OCI-LY1 (cell line): ENCODE data around the gene TMEM44.

Experiments used
- H2AFZ ChIP-seq: fragments of 200-600 bp; sonication (generic), shearing (Covaris generic); 2 replicates; pipeline ENCODE4 v1.6.0; 2014; ENCODE audit warnings: antibody characterized with exemption, mild to moderate bottlenecking, low read length
- H3F3A ChIP-seq: fragments of 200-600 bp; sonication (generic), shearing (Covaris generic); 2 replicates; pipeline ENCODE4 v1.6.0; 2014; ENCODE audit warnings: mild to moderate bottlenecking, antibody characterized with exemption, low read length, moderate library complexity; ENCODE audit not compliant: insufficient read depth
- H3K27ac ChIP-seq: fragments of 200-600 bp; sonication (generic); 2 replicates; pipeline ENCODE4 v1.5.1; 2014; ENCODE audit warnings: low read length, mixed run types, mild to moderate bottlenecking, low read depth; ENCODE audit not compliant: poor library complexity, severe bottlenecking
- H3K27me3 ChIP-seq: fragments of 200-600 bp; sonication (generic); 2 replicates; pipeline ENCODE4 v1.6.0; 2014; ENCODE audit warnings: antibody characterized with exemption, mild to moderate bottlenecking, low read length, moderate library complexity; ENCODE audit not compliant: insufficient read depth
- H3K36me3 ChIP-seq: fragments of 200-600 bp; sonication (generic); 2 replicates; pipeline ENCODE4 v1.6.1; 2014; ENCODE audit warnings: mild to moderate bottlenecking, antibody characterized with exemption, low read length, moderate library complexity, mixed read lengths; ENCODE audit not compliant: insufficient read depth
- H3K4me1 ChIP-seq: fragments of 200-600 bp; sonication (generic); 2 replicates; pipeline ENCODE4 v1.5.1; 2014; ENCODE audit warnings: mild to moderate bottlenecking, low read length, moderate library complexity; ENCODE audit not compliant: insufficient read depth, severe bottlenecking
- H3K4me2 ChIP-seq: fragments of 200-600 bp; sonication (generic), shearing (Covaris generic); 2 replicates; pipeline ENCODE4 v1.6.1; 2014; ENCODE audit warnings: low read length
- H3K4me3 ChIP-seq: fragments of 200-600 bp; sonication (generic); 2 replicates; pipeline ENCODE4 v1.5.1; 2014; ENCODE audit warnings: low read length, low read depth, mild to moderate bottlenecking, mixed read lengths; ENCODE audit not compliant: poor library complexity, severe bottlenecking
- H3K79me2 ChIP-seq: fragments of 200-600 bp; shearing (Covaris generic); 2 replicates; pipeline ENCODE4 v1.6.1; 2016; ENCODE audit warnings: mixed run types, low read length, mixed read lengths; ENCODE audit not compliant: insufficient read depth
- H3K9ac ChIP-seq: fragments of 200-600 bp; sonication (generic), shearing (Covaris generic); 2 replicates; pipeline ENCODE4 v1.6.1; 2014; ENCODE audit warnings: mild to moderate bottlenecking, low read length, mixed read lengths
- H3K9me2 ChIP-seq: fragments of 200-600 bp; sonication (generic), shearing (Covaris generic); 2 replicates; pipeline ENCODE4 v1.6.1; 2014; ENCODE audit warnings: low read depth, mild to moderate bottlenecking, low read length, mixed read lengths
- H3K9me3 ChIP-seq: fragments of 200-600 bp; shearing (Covaris generic); 2 replicates; pipeline ENCODE4 v1.6.1; 2014; ENCODE audit warnings: low read length, mixed read lengths
- H4K20me1 ChIP-seq: fragments of 200-600 bp; sonication (generic), shearing (Covaris generic); 2 replicates; pipeline ENCODE4 v1.6.0; 2016; ENCODE audit warnings: mild to moderate bottlenecking, low read length; ENCODE audit not compliant: insufficient read depth
- CTCF ChIP-seq: fragments of 200-600 bp; sonication (generic), shearing (Covaris generic); IDR thresholded peaks from 2 replicates; pipeline ENCODE4 v1.5.1; 2017; ENCODE audit warnings: mild to moderate bottlenecking, antibody characterized with exemption, low read length, moderate library complexity, mixed read lengths
- EZH2 ChIP-seq: fragments of 200-600 bp; sonication (generic), shearing (Covaris generic); IDR thresholded peaks from 2 replicates; pipeline ENCODE4 v1.8.0; 2017; ENCODE audit warnings: borderline replicate concordance, mixed run types, mild to moderate bottlenecking, antibody characterized with exemption, low read length, moderate library complexity, mixed read lengths

TMEM44 gene

DNA sequence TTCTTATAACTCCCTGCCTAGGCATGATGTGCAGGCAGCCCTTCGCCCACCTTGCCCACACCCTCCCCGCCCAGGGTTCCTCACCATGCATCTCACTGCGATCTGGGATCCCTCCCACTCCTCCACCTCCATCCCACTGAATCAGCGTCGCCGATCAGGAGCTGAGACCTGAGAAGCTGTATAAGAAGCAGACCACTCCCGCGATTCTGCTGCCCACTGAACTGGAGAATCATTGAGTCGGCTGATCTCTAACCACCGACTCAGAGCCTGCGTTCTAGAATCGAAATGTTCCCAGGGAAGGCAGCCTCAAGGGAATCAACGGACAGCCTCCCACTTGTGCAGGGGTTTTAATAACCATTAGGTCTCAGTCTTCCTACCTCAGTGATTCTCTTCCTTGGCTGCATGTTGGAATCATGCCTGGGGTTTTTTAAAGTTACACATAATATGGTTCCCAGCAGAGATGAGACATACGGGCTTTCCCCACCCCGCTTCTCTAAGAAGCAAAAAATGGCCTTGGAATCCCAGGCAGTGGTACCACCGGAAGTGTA is 60.2 kb downstream of the TMEM44 start:
- no peak overlapping the region for H3K4me3 ChIP-seq
- H3K27me3 ChIP-seq = peaks cover 8% of the 10 kb centered on the region; the same call in 1 of the 2 replicates
- H3K36me3 ChIP-seq = no peaks in the 10 kb centered on the region
- H3K9me2 ChIP-seq = no peaks in the 10 kb centered on the region
- no peak overlapping the region for H3K4me2 ChIP-seq
- no peaks in the 10 kb centered on the region for H3F3A ChIP-seq
- no peaks in the 10 kb centered on the region for H3K79me2 ChIP-seq
- TF ChIP-seq EZH2 (no peak), CTCF (no peak)
- H3K9me3 ChIP-seq = no peaks in the 10 kb centered on the region
- H3K27ac ChIP-seq = no peak overlapping the region
- H4K20me1 ChIP-seq = no peaks in the 10 kb centered on the region
- no peaks in the 10 kb centered on the region for H3K4me1 ChIP-seq
- H3K9ac ChIP-seq = no peak overlapping the region
- no peak overlapping the region for H2AFZ ChIP-seq

DNA sequence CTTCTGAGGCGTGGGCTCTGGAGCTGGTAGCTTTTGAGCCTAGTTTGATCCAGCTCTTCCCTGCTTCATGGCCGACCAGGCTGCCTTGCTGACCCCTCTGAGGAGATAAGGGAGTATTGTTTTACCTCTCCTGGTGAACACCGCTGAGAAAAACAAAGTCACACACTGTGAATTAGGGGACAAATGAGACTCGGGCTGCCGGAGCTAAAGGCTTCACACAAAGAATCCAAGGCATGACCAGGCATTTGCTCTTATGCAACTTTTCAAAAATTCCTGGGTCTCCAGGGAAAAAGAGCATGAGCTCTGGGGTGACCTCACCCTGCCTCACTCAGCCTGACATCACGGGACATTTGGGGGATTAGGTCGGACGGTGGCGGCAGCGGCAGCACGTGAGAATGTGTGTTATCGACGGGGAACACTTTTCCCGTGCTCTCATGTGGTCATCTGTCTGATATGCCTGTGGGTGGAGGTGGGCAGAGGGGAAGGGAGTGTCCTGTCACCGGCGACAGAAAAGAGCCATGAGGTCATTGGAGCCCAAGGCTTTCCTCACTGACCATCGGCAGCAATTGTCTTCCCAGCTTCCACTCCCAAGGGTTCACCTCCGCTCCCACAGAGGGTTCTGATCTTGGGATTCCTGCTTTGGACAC is 61.0 kb downstream of the TMEM44 start:
- Histone ChIP-seq H3K27ac (no peak overlapping the region), H3K36me3 (no peaks in the 10 kb centered on the region), H3K9ac (no peak overlapping the region), H4K20me1 (no peaks in the 10 kb centered on the region), H3K4me2 (no peak overlapping the region), H3K4me3 (no peak overlapping the region), H3K4me1 (no peaks in the 10 kb centered on the region), H3K79me2 (no peaks in the 10 kb centered on the region), H2AFZ (no peak overlapping the region), H3K27me3 (peaks cover 8% of the 10 kb centered on the region; the same call in 1 of the 2 replicates), H3F3A (no peaks in the 10 kb centered on the region), H3K9me2 (no peaks in the 10 kb centered on the region), H3K9me3 (no peaks in the 10 kb centered on the region)
- no peak for TF ChIP-seq EZH2
- no peak for TF ChIP-seq CTCF

DNA sequence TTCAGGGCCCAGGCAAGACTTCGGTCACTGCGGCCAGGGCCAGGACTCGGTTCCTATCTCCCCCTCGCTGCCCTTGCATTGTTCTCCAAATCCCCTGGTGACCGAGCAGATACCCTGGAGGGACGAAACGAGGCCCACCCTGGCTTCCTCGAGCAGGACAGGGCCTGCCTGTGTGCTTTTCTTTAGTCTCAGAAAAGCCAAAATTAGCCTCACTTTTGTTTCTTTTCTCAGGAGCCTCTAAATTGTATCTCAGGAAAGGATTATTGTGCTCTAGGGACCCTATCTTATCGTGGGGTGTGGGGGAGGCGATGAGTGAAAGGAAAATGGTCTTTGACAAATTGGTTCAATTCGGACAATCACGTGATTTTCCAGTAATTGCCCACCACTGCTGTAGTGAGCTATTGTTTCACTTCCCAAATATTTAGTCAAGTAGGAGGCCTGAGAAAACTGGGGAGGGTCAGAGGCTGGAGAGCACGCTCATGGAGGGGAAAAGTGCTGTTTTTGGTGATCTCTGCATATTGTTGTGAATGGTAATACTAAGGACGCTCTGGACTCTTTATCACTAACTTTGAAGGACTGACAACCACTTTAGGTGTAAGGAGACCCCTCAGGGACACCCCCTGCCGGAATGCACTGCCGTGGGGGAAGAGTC is 61.6 kb downstream of the TMEM44 start:
- no peak overlapping the region for H2AFZ ChIP-seq
- no peak for TF ChIP-seq EZH2
- TF ChIP-seq CTCF = no peak
- H3K79me2 ChIP-seq = no peaks in the 10 kb centered on the region
- H3K36me3 ChIP-seq = no peaks in the 10 kb centered on the region
- no peak overlapping the region for H3K9ac ChIP-seq
- H4K20me1 ChIP-seq = no peaks in the 10 kb centered on the region
- no peaks in the 10 kb centered on the region for H3K4me1 ChIP-seq
- no peak overlapping the region for H3K4me2 ChIP-seq
- H3K27ac ChIP-seq = no peak overlapping the region
- no peaks in the 10 kb centered on the region for H3F3A ChIP-seq
- peaks cover 13% of the 10 kb centered on the region for H3K27me3 ChIP-seq
- no peaks in the 10 kb centered on the region for H3K9me3 ChIP-seq
- no peaks in the 10 kb centered on the region for H3K9me2 ChIP-seq
- no peak overlapping the region for H3K4me3 ChIP-seq
